Measurements from ENCODE around the gene NTSR2. TPM values are rescaled to one million over a fixed set of nuclear protein-coding genes. Genes with fewer than 3 reads are reported as not detected.
A peak's percentile ranks its signal among the peaks of the same experiment; 100 is the strongest.

The NTSR2 gene
- total RNA-seq, 1 donor from 2014 or later, result not detected

- peak; percentile 47 for DNase-seq (ENCODE audit: low spot score)
Measured at GRCh38 chr2:11658208-11659114, 11.5 kb downstream of the NTSR2 start.

GRCh38 chr2:11657646-11658045 is 12.3 kb downstream of the NTSR2 start:
- peak; percentile 60 for DNase-seq (ENCODE audit: low spot score)

GRCh38 chr2:11657195-11657594 is 12.8 kb downstream of the NTSR2 start:
- DNase-seq (ENCODE audit: low spot score), result no peak

- DNase-seq (ENCODE audit: low spot score), result peak; percentile 78
Measured at GRCh38 chr2:11656671-11657101, 13.3 kb downstream of the NTSR2 start.

GRCh38 chr2:11656252-11656651 is 13.7 kb downstream of the NTSR2 start:
- no peak for DNase-seq (ENCODE audit: low spot score)

- no peak for DNase-seq (ENCODE audit: low spot score)
Measured at GRCh38 chr2:11655495-11655894, 14.5 kb downstream of the NTSR2 start.

- DNase-seq (ENCODE audit: low spot score), result no peak
Measured at GRCh38 chr2:11652553-11652952, 17.4 kb downstream of the NTSR2 start.

- DNase-seq (ENCODE audit: low spot score), result no peak
Measured at GRCh38 chr2:11651856-11652548, 18.0 kb downstream of the NTSR2 start.

GRCh38 chr2:11649093-11649492 is 20.9 kb downstream of the NTSR2 start:
- no peak for DNase-seq (ENCODE audit: low spot score)

- peak; percentile 45 for DNase-seq (ENCODE audit: low spot score)
Measured at GRCh38 chr2:11647834-11648600, 22.0 kb downstream of the NTSR2 start.

GRCh38 chr2:11646530-11646929 is 23.5 kb downstream of the NTSR2 start:
- DNase-seq (ENCODE audit: low spot score), result peak; percentile 73

GRCh38 chr2:11644293-11644692 is 25.7 kb downstream of the NTSR2 start:
- DNase-seq (ENCODE audit: low spot score), result no peak

GRCh38 chr2:11642972-11643371 is 27.0 kb downstream of the NTSR2 start:
- DNase-seq (ENCODE audit: low spot score), result peak; percentile 57

- DNase-seq (ENCODE audit: low spot score), result no peak
Measured at GRCh38 chr2:11640132-11640531, 29.9 kb downstream of the NTSR2 start.

GRCh38 chr2:11639503-11639902 is 30.5 kb downstream of the NTSR2 start:
- DNase-seq (ENCODE audit: low spot score), result no peak

GRCh38 chr2:11637546-11637945 is 32.4 kb downstream of the NTSR2 start:
- no peak for DNase-seq (ENCODE audit: low spot score)

GRCh38 chr2:11636593-11637295 is 33.3 kb downstream of the NTSR2 start:
- DNase-seq (ENCODE audit: low spot score), result no peak

GRCh38 chr2:11635141-11635540 is 34.9 kb downstream of the NTSR2 start:
- no peak for DNase-seq (ENCODE audit: low spot score)

- no peak for DNase-seq (ENCODE audit: low spot score)
Measured at GRCh38 chr2:11634584-11634983, 35.4 kb downstream of the NTSR2 start.

GRCh38 chr2:11633923-11634478 is 36.0 kb downstream of the NTSR2 start:
- DNase-seq (ENCODE audit: low spot score), result no peak

- no peak for DNase-seq (ENCODE audit: low spot score)
Measured at GRCh38 chr2:11631462-11631861, 38.5 kb downstream of the NTSR2 start.
